OCI-LY1 (cell line): ENCODE results near the gene DNASE1L2.

Source experiments
- H2AFZ ChIP-seq: fragments of 200-600 bp; sonication (generic), shearing (Covaris generic); 2 replicates; pipeline ENCODE4 v1.6.0; 2014; ENCODE audit warnings: antibody characterized with exemption, mild to moderate bottlenecking, low read length
- H3F3A ChIP-seq: fragments of 200-600 bp; sonication (generic), shearing (Covaris generic); 2 replicates; pipeline ENCODE4 v1.6.0; 2014; ENCODE audit warnings: mild to moderate bottlenecking, antibody characterized with exemption, low read length, moderate library complexity; ENCODE audit not compliant: insufficient read depth
- H3K27ac ChIP-seq: fragments of 200-600 bp; sonication (generic); 2 replicates; pipeline ENCODE4 v1.5.1; 2014; ENCODE audit warnings: low read length, mixed run types, mild to moderate bottlenecking, low read depth; ENCODE audit not compliant: poor library complexity, severe bottlenecking
- H3K27me3 ChIP-seq: fragments of 200-600 bp; sonication (generic); 2 replicates; pipeline ENCODE4 v1.6.0; 2014; ENCODE audit warnings: antibody characterized with exemption, mild to moderate bottlenecking, low read length, moderate library complexity; ENCODE audit not compliant: insufficient read depth
- H3K36me3 ChIP-seq: fragments of 200-600 bp; sonication (generic); 2 replicates; pipeline ENCODE4 v1.6.1; 2014; ENCODE audit warnings: mild to moderate bottlenecking, antibody characterized with exemption, low read length, moderate library complexity, mixed read lengths; ENCODE audit not compliant: insufficient read depth
- H3K4me1 ChIP-seq: fragments of 200-600 bp; sonication (generic); 2 replicates; pipeline ENCODE4 v1.5.1; 2014; ENCODE audit warnings: mild to moderate bottlenecking, low read length, moderate library complexity; ENCODE audit not compliant: insufficient read depth, severe bottlenecking
- H3K4me2 ChIP-seq: fragments of 200-600 bp; sonication (generic), shearing (Covaris generic); 2 replicates; pipeline ENCODE4 v1.6.1; 2014; ENCODE audit warnings: low read length
- H3K4me3 ChIP-seq: fragments of 200-600 bp; sonication (generic); 2 replicates; pipeline ENCODE4 v1.5.1; 2014; ENCODE audit warnings: low read length, low read depth, mild to moderate bottlenecking, mixed read lengths; ENCODE audit not compliant: poor library complexity, severe bottlenecking
- H3K79me2 ChIP-seq: fragments of 200-600 bp; shearing (Covaris generic); 2 replicates; pipeline ENCODE4 v1.6.1; 2016; ENCODE audit warnings: mixed run types, low read length, mixed read lengths; ENCODE audit not compliant: insufficient read depth
- H3K9ac ChIP-seq: fragments of 200-600 bp; sonication (generic), shearing (Covaris generic); 2 replicates; pipeline ENCODE4 v1.6.1; 2014; ENCODE audit warnings: mild to moderate bottlenecking, low read length, mixed read lengths
- H3K9me2 ChIP-seq: fragments of 200-600 bp; sonication (generic), shearing (Covaris generic); 2 replicates; pipeline ENCODE4 v1.6.1; 2014; ENCODE audit warnings: low read depth, mild to moderate bottlenecking, low read length, mixed read lengths
- H3K9me3 ChIP-seq: fragments of 200-600 bp; shearing (Covaris generic); 2 replicates; pipeline ENCODE4 v1.6.1; 2014; ENCODE audit warnings: low read length, mixed read lengths
- H4K20me1 ChIP-seq: fragments of 200-600 bp; sonication (generic), shearing (Covaris generic); 2 replicates; pipeline ENCODE4 v1.6.0; 2016; ENCODE audit warnings: mild to moderate bottlenecking, low read length; ENCODE audit not compliant: insufficient read depth
- CTCF ChIP-seq: fragments of 200-600 bp; sonication (generic), shearing (Covaris generic); IDR thresholded peaks from 2 replicates; pipeline ENCODE4 v1.5.1; 2017; ENCODE audit warnings: mild to moderate bottlenecking, antibody characterized with exemption, low read length, moderate library complexity, mixed read lengths
- EZH2 ChIP-seq: fragments of 200-600 bp; sonication (generic), shearing (Covaris generic); IDR thresholded peaks from 2 replicates; pipeline ENCODE4 v1.8.0; 2017; ENCODE audit warnings: borderline replicate concordance, mixed run types, mild to moderate bottlenecking, antibody characterized with exemption, low read length, moderate library complexity, mixed read lengths

The DNASE1L2 gene

GRCh38 chr16:2196981-2197511 lies 39.2 kb upstream of the DNASE1L2 start:
- Histone ChIP-seq H3K9me2 (no peaks in the 10 kb centered on the region), H2AFZ (no peak overlapping the region), H3K79me2 (no peaks in the 10 kb centered on the region), H3K9me3 (no peaks in the 10 kb centered on the region), H3K9ac (no peak overlapping the region), H3K4me1 (peaks cover 3% of the 10 kb centered on the region), H3K4me3 (no peak overlapping the region), H3K27me3 (peaks cover 31% of the 10 kb centered on the region; the same call in 1 of the 2 replicates), H3F3A (no peaks in the 10 kb centered on the region), H3K27ac (no peak overlapping the region), H4K20me1 (no peaks in the 10 kb centered on the region), H3K36me3 (no peaks in the 10 kb centered on the region), H3K4me2 (no peak overlapping the region)
- TF ChIP-seq EZH2 (no peak), CTCF (no peak)

- Histone ChIP-seq H3K27ac (no peak overlapping the region), H2AFZ (no peak overlapping the region), H3K4me2 (no peak overlapping the region), H3K27me3 (peaks cover 31% of the 10 kb centered on the region; the same call in 1 of the 2 replicates), H3K79me2 (no peaks in the 10 kb centered on the region), H3K36me3 (no peaks in the 10 kb centered on the region), H3K9me3 (no peaks in the 10 kb centered on the region), H3K4me3 (no peak overlapping the region), H3K4me1 (peaks cover 3% of the 10 kb centered on the region), H4K20me1 (no peaks in the 10 kb centered on the region), H3K9ac (no peak overlapping the region), H3K9me2 (no peaks in the 10 kb centered on the region), H3F3A (no peaks in the 10 kb centered on the region)
- no peak for TF ChIP-seq EZH2
- TF ChIP-seq CTCF, result no peak
Measured at GRCh38 chr16:2197765-2198164, 38.5 kb upstream of the DNASE1L2 start.

- Histone ChIP-seq H3K27me3 (peaks cover 31% of the 10 kb centered on the region; the same call in 1 of the 2 replicates), H3F3A (no peaks in the 10 kb centered on the region), H3K4me3 (no peak overlapping the region), H3K4me1 (peaks cover 3% of the 10 kb centered on the region), H3K9me3 (no peaks in the 10 kb centered on the region), H3K9me2 (no peaks in the 10 kb centered on the region), H4K20me1 (no peaks in the 10 kb centered on the region), H3K36me3 (no peaks in the 10 kb centered on the region), H3K4me2 (no peak overlapping the region), H3K79me2 (no peaks in the 10 kb centered on the region), H3K27ac (no peak overlapping the region), H2AFZ (no peak overlapping the region), H3K9ac (no peak overlapping the region)
- no peak for TF ChIP-seq EZH2
- no peak for TF ChIP-seq CTCF
Measured at GRCh38 chr16:2198283-2198682, 38.0 kb upstream of the DNASE1L2 start.
